Measurements from ENCODE around the gene SP2. TPM values are rescaled to one million over a fixed set of nuclear protein-coding genes. Genes with fewer than 3 reads are reported as not detected.
A peak's percentile ranks its signal among the peaks of the same experiment; 100 is the strongest.

SP2 gene
- total and polyA plus RNA-seq, 2 of the 13 experiments (the other 11 are each of a cell fraction or from before 2014, with no cell fraction given): 1.4 to 4.8 TPM

DNA sequence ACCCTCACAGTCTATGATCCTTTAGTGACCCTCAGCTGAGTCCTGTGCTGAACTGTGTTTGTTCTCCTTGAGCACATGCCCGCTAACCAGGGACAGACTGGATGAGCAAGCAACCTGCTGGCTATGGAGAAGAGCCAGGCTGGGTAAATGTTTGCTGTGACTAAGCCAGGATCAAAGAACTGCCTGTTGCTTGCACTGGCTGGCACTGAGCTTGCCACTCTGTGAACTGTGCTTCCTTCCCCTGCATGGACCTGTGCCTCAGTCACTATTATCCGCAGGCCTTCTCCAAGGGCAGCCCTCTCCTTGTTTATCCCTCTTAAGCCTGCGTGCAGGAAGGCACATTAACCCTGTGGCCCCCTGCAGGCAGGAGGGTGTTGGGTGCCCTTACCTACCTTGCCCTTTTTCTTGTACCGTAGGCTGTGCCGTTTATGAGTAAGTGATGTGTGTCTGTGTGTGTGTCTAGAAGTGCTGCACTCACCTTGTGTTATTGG is 52.7 kb downstream of the SP2 start:
- no peaks in the 10 kb centered on the region for H4K20me1 ChIP-seq (ENCODE audit: insufficient read depth, low read length)
- POLR2A ChIA-PET: interaction anchor here (0.9 to 15.1 kb wide), 8 partner anchors 7 to 117 kb away, joined by 3 to 267 read pairs (median 18); partner anchors contain the start of genes CDK5RAP3, LRRC46, MRPL10 and NFE2L1
- H3K36me3 ChIP-seq (replicated peaks in 1 of 2; ENCODE audit: control insufficient read depth in 1 of 2, insufficient read depth in 2 of 2, low read length in 2 of 2): peaks cover 6 to 36% of the 10 kb centered on the region in 2 experiments
- 8% methylated on average over 5 of the region's 5 CpGs for WGBS (ENCODE audit: low lambda C conversion rate)
- no peaks in the 10 kb centered on the region for H3K79me2 ChIP-seq (ENCODE audit: insufficient read depth, low read length)
- CTCF ChIA-PET (ENCODE audit: low intra/inter-chr PET ratio, low total read pairs): interaction anchor here (1.5 to 3.5 kb wide), 7 partner anchors 19 to 77 kb away, joined by 4 to 54 read pairs (median 12); partner anchors contain the start of gene CDK5RAP3
- ATAC-seq: peak; percentile 75
- no peaks in the 10 kb centered on the region for H3K9me3 ChIP-seq (ENCODE audit: low read length)
- H3K4me2 ChIP-seq (ENCODE audit: low read depth, low read length): peak overlapping the region; percentile 76
- peak overlapping the region; percentile 76 for H3K27ac ChIP-seq (ENCODE audit: extremely low read length, insufficient read depth, low read length)
- H3K27me3 ChIP-seq (ENCODE audit: control insufficient read depth in 1 of 2, insufficient read depth in 2 of 2, low read length in 2 of 2): no peaks in the 10 kb centered on the region
- peak overlapping the region; percentile 39 for H3K9ac ChIP-seq (ENCODE audit: insufficient read depth, low read depth, low read length)
- in situ Hi-C loops (cut with HindIII; ENCODE audit: extremely low pct_ligation_motif_present, low pct_unique_long_range_greater_than_20kb): no loop called here
- peak; percentile 91 for DNase-seq (ENCODE audit: low spot score)
- peak; percentile 89 for FAIRE-seq
- intact Hi-C loops (cut with micrococcal nuclease; ENCODE audit: unreplicated experiment): loop anchor here (1.0 to 2.0 kb wide), 4 partner anchors 22 to 106 kb away; no protein-coding TSS in a partner anchor
- peak overlapping the region in 1 of 3 experiments; percentile 43; a peak in 2 of 6 replicates for H3K4me3 ChIP-seq (replicated peaks in 1 of 3; ENCODE audit: insufficient read depth in 1 of 3, low read depth in 2 of 3, low read length in 3 of 3)
- peaks cover 96% of the 10 kb centered on the region for H3K4me1 ChIP-seq (ENCODE audit: insufficient read depth, low read length)
- BruUV-seq (replicated peaks): no TSS peak
- H2AFZ ChIP-seq (ENCODE audit: low read length): no peak overlapping the region
- TF ChIP-seq AKAP8 (CRISPR knock-in tag; IDR thresholded peaks at IDR 0.05) (no peak), ZNF326 (CRISPR knock-in tag; IDR thresholded peaks at IDR 0.05; ENCODE audit: borderline replicate concordance) (peak; percentile 64; the same call in 1 of the 2 replicates), ZSCAN9 (CRISPR knock-in tag; IDR thresholded peaks at IDR 0.05; ENCODE audit: borderline replicate concordance) (peak; percentile 100), ZNF564 (CRISPR knock-in tag; IDR thresholded peaks at IDR 0.05) (no peak; the same call in 1 of the 2 replicates), RXRA (CRISPR knock-in tag; IDR thresholded peaks at IDR 0.05) (peak; percentile 87), ZNF747 (CRISPR knock-in tag; IDR thresholded peaks at IDR 0.05; ENCODE audit: borderline replicate concordance) (peak; percentile 74; the same call in 1 of the 2 replicates), HDAC2 (CRISPR knock-in tag; IDR thresholded peaks at IDR 0.05) (peak; percentile 66; the same call in 1 of the 2 replicates), ERF (CRISPR knock-in tag; IDR thresholded peaks at IDR 0.05) (no peak), SAFB2 (CRISPR knock-in tag; IDR thresholded peaks at IDR 0.05; ENCODE audit: borderline replicate concordance, low read depth) (peak; percentile 15; the same call in 1 of the 2 replicates), ZNF343 (CRISPR knock-in tag; IDR thresholded peaks at IDR 0.05) (no peak; the same call in 1 of the 2 replicates)
- TF ChIP-seq, protein P1, sequence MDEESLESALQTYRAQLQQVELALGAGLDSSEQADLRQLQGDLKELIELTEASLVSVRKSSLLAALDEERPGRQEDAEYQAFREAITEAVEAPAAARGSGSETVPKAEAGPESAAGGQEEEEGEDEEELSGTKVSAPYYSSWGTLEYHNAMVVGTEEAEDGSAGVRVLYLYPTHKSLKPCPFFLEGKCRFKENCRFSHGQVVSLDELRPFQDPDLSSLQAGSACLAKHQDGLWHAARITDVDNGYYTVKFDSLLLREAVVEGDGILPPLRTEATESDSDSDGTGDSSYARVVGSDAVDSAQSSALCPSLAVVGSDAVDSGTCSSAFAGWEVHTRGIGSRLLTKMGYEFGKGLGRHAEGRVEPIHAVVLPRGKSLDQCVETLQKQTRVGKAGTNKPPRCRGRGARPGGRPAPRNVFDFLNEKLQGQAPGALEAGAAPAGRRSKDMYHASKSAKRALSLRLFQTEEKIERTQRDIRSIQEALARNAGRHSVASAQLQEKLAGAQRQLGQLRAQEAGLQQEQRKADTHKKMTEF (CRISPR knock-in tag; IDR thresholded peaks at IDR 0.05): 0 out of 2 replicates have a peak, but pooled peaks have one; percentile 35
- TF ChIP-seq, protein P2, sequence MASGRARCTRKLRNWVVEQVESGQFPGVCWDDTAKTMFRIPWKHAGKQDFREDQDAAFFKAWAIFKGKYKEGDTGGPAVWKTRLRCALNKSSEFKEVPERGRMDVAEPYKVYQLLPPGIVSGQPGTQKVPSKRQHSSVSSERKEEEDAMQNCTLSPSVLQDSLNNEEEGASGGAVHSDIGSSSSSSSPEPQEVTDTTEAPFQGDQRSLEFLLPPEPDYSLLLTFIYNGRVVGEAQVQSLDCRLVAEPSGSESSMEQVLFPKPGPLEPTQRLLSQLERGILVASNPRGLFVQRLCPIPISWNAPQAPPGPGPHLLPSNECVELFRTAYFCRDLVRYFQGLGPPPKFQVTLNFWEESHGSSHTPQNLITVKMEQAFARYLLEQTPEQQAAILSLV (CRISPR knock-in tag; IDR thresholded peaks at IDR 0.05; ENCODE audit: borderline replicate concordance): 0 out of 2 replicates have a peak, but pooled peaks have one; percentile 8
- TF ChIP-seq, protein P3, sequence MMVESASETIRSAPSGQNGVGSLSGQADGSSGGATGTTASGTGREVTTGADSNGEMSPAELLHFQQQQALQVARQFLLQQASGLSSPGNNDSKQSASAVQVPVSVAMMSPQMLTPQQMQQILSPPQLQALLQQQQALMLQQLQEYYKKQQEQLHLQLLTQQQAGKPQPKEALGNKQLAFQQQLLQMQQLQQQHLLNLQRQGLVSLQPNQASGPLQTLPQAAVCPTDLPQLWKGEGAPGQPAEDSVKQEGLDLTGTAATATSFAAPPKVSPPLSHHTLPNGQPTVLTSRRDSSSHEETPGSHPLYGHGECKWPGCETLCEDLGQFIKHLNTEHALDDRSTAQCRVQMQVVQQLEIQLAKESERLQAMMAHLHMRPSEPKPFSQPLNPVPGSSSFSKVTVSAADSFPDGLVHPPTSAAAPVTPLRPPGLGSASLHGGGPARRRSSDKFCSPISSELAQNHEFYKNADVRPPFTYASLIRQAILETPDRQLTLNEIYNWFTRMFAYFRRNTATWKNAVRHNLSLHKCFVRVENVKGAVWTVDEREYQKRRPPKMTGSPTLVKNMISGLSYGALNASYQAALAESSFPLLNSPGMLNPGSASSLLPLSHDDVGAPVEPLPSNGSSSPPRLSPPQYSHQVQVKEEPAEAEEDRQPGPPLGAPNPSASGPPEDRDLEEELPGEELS (CRISPR knock-in tag; IDR thresholded peaks at IDR 0.05): peak; percentile 47
- TF ChIP-seq, protein P4, sequence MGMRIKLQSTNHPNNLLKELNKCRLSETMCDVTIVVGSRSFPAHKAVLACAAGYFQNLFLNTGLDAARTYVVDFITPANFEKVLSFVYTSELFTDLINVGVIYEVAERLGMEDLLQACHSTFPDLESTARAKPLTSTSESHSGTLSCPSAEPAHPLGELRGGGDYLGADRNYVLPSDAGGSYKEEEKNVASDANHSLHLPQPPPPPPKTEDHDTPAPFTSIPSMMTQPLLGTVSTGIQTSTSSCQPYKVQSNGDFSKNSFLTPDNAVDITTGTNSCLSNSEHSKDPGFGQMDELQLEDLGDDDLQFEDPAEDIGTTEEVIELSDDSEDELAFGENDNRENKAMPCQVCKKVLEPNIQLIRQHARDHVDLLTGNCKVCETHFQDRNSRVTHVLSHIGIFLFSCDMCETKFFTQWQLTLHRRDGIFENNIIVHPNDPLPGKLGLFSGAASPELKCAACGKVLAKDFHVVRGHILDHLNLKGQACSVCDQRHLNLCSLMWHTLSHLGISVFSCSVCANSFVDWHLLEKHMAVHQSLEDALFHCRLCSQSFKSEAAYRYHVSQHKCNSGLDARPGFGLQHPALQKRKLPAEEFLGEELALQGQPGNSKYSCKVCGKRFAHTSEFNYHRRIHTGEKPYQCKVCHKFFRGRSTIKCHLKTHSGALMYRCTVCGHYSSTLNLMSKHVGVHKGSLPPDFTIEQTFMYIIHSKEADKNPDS (CRISPR knock-in tag; IDR thresholded peaks at IDR 0.05): peak; percentile 24; the same call in 1 of the 2 replicates
- TF ChIP-seq, protein P5, sequence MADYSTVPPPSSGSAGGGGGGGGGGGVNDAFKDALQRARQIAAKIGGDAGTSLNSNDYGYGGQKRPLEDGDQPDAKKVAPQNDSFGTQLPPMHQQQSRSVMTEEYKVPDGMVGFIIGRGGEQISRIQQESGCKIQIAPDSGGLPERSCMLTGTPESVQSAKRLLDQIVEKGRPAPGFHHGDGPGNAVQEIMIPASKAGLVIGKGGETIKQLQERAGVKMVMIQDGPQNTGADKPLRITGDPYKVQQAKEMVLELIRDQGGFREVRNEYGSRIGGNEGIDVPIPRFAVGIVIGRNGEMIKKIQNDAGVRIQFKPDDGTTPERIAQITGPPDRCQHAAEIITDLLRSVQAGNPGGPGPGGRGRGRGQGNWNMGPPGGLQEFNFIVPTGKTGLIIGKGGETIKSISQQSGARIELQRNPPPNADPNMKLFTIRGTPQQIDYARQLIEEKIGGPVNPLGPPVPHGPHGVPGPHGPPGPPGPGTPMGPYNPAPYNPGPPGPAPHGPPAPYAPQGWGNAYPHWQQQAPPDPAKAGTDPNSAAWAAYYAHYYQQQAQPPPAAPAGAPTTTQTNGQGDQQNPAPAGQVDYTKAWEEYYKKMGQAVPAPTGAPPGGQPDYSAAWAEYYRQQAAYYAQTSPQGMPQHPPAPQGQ (CRISPR knock-in tag; IDR thresholded peaks at IDR 0.05; ENCODE audit: borderline replicate concordance): peak; percentile 44; the same call in 1 of the 2 replicates

Data from HepG2 (cell line).